Astrocyte (in vitro differentiated cells and primary cell): ENCODE results near the gene SBDS. TPM values are rescaled to one million over a fixed set of nuclear protein-coding genes. Genes with fewer than 3 reads are reported as not detected.
"Not testable (repeated sequence)": the region's sequence is repeated elsewhere in the genome, so short reads cannot be mapped to it uniquely, and the experiment has no call there.

Source experiments
- DNase-seq: peaks from one replicate; pipeline ENCODE4 v3.0.0-alpha.2; 2010; ENCODE audit warnings: low read depth
- FAIRE-seq: peaks from 2 replicates; lab custom pipeline; 2011; peaks lifted over from hg19 to GRCh38; lab: Jason Lieb, UNC
- H2AFZ ChIP-seq: 2 replicates; pipeline ENCODE4 v1.6.0; 2012; ENCODE audit warnings: low read depth, low read length, inconsistent platforms
- H3K27ac ChIP-seq: 2 replicates; pipeline ENCODE4 v1.5.1; 2011; ENCODE audit warnings: low read depth, low read length, inconsistent platforms
- H3K27me3 ChIP-seq: 2 replicates; pipeline ENCODE4 v1.6.0; 2011; ENCODE audit warnings: low read length, inconsistent platforms; ENCODE audit not compliant: insufficient read depth
- H3K36me3 ChIP-seq: 2 replicates; pipeline ENCODE4 v1.5.1; 2011; ENCODE audit warnings: low read length, inconsistent platforms; ENCODE audit not compliant: insufficient read depth
- H3K4me1 ChIP-seq: 2 replicates; pipeline ENCODE4 v1.5.1; 2011; ENCODE audit warnings: low read length, inconsistent platforms; ENCODE audit not compliant: insufficient read depth
- H3K4me2 ChIP-seq: 2 replicates; pipeline ENCODE4 v1.6.0; 2012; ENCODE audit warnings: low read length, inconsistent platforms
- H3K4me3 ChIP-seq: 2 replicates; pipeline ENCODE4 v1.5.1; 2011; ENCODE audit warnings: low read depth, mild to moderate bottlenecking, low read length, inconsistent platforms; ENCODE audit not compliant: insufficient read depth
- H3K79me2 ChIP-seq: 2 replicates; pipeline ENCODE4 v1.6.0; 2012; ENCODE audit warnings: mild to moderate bottlenecking, low read length, inconsistent platforms; ENCODE audit not compliant: insufficient read depth
- H3K9ac ChIP-seq: 2 replicates; pipeline ENCODE4 v1.6.0; 2012; ENCODE audit warnings: mild to moderate bottlenecking, low read length, inconsistent platforms
- H3K9me3 ChIP-seq: 2 replicates; pipeline ENCODE4 v1.5.1; 2012; ENCODE audit warnings: low read depth, mild to moderate bottlenecking, low read length, inconsistent platforms; ENCODE audit not compliant: insufficient read depth
- H4K20me1 ChIP-seq: 2 replicates; pipeline ENCODE4 v1.6.0; 2012; ENCODE audit warnings: low read length, inconsistent platforms; ENCODE audit not compliant: insufficient read depth
- H3K27ac Mint-ChIP-seq: one replicate; pipeline ENCODE4 v1.8.0; 2021; ENCODE audit warnings: mild to moderate bottlenecking, mixed read lengths; ENCODE audit not compliant: unreplicated experiment
- H3K27me3 Mint-ChIP-seq: one replicate; pipeline ENCODE4 v1.8.0; 2021; ENCODE audit warnings: low read depth, mixed read lengths; ENCODE audit not compliant: unreplicated experiment
- H3K36me3 Mint-ChIP-seq: one replicate; pipeline ENCODE4 v1.8.0; 2021; ENCODE audit warnings: low read depth, mixed read lengths; ENCODE audit not compliant: unreplicated experiment
- H3K4me1 Mint-ChIP-seq: one replicate; pipeline ENCODE4 v1.8.0; 2021; ENCODE audit warnings: low read depth, mixed read lengths; ENCODE audit not compliant: unreplicated experiment
- H3K4me3 Mint-ChIP-seq: one replicate; pipeline ENCODE4 v1.8.0; 2021; ENCODE audit warnings: mild to moderate bottlenecking, moderate library complexity, mixed read lengths; ENCODE audit not compliant: unreplicated experiment
- H3K9me3 Mint-ChIP-seq: one replicate; pipeline ENCODE4 v1.8.0; 2021; ENCODE audit warnings: mild to moderate bottlenecking, mixed read lengths; ENCODE audit not compliant: unreplicated experiment
- EZH2 ChIP-seq: IDR thresholded peaks from 2 replicates; pipeline ENCODE4 v1.6.1; 2012; ENCODE audit warnings: mild to moderate bottlenecking, low read length, inconsistent platforms; ENCODE audit not compliant: insufficient read depth
- total RNA-seq: library from RNA; stranded (reverse); gene quantifications from 2 replicates; pipeline ENCODE4 v1.2.1, GENCODE V29; 2021
- TF ChIP-seq, protein P1 (sequence below): IDR thresholded peaks from 2 replicates; pipeline ENCODE4 v1.5.1; 2011; ENCODE audit warnings: low read depth, mild to moderate bottlenecking, inconsistent platforms, low read length, moderate library complexity; ENCODE audit not compliant: insufficient read depth

The SBDS gene
- total RNA-seq, 1 donor from 2014 or later = 165 TPM

DNA sequence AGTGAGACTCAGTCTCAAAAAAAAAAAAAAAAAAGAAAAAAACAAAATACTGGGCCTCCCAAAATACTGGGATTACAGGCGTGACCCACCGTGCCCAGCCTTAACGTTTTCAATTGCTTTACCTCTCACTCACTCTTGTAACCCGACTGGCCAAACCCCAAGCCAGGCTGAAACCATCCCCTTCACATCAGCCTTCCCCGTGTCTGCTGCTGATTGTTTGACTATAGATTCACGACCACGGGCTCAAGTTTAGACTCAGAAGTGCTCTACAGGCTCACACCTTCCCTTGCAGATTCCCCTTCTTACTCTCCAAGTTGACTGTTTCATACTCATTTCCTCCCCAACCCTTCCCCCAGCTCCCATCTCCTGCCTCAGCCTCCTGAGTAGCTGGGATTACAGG lies 23.6 kb upstream of the SBDS start:
- FAIRE-seq (no peak), DNase-seq (no peak)
- TF ChIP-seq EZH2 = no peak
- TF ChIP-seq, protein P1, sequence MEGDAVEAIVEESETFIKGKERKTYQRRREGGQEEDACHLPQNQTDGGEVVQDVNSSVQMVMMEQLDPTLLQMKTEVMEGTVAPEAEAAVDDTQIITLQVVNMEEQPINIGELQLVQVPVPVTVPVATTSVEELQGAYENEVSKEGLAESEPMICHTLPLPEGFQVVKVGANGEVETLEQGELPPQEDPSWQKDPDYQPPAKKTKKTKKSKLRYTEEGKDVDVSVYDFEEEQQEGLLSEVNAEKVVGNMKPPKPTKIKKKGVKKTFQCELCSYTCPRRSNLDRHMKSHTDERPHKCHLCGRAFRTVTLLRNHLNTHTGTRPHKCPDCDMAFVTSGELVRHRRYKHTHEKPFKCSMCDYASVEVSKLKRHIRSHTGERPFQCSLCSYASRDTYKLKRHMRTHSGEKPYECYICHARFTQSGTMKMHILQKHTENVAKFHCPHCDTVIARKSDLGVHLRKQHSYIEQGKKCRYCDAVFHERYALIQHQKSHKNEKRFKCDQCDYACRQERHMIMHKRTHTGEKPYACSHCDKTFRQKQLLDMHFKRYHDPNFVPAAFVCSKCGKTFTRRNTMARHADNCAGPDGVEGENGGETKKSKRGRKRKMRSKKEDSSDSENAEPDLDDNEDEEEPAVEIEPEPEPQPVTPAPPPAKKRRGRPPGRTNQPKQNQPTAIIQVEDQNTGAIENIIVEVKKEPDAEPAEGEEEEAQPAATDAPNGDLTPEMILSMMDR = no peak
- Histone ChIP-seq H3K4me1 (no peaks in the 10 kb centered on the region), H3K4me2 (no peak overlapping the region), H3K27me3 (no peaks in the 10 kb centered on the region), H3K9ac (no peak overlapping the region), H3K36me3 (peaks cover 14% of the 10 kb centered on the region), H3K4me3 (no peak overlapping the region), H4K20me1 (no peaks in the 10 kb centered on the region), H3K27ac (no peak overlapping the region), H3K9me3 (no peaks in the 10 kb centered on the region), H2AFZ (no peak overlapping the region), H3K79me2 (no peaks in the 10 kb centered on the region)
- H3K9me3 Mint-ChIP-seq = no peaks in the 10 kb centered on the region
- H3K4me3 Mint-ChIP-seq = no peak overlapping the region
- H3K4me1 Mint-ChIP-seq = peaks cover 1% of the 10 kb centered on the region
- no peak overlapping the region for H3K27ac Mint-ChIP-seq
- H3K36me3 Mint-ChIP-seq = peaks cover 26% of the 10 kb centered on the region
- H3K27me3 Mint-ChIP-seq = no peaks in the 10 kb centered on the region

DNA sequence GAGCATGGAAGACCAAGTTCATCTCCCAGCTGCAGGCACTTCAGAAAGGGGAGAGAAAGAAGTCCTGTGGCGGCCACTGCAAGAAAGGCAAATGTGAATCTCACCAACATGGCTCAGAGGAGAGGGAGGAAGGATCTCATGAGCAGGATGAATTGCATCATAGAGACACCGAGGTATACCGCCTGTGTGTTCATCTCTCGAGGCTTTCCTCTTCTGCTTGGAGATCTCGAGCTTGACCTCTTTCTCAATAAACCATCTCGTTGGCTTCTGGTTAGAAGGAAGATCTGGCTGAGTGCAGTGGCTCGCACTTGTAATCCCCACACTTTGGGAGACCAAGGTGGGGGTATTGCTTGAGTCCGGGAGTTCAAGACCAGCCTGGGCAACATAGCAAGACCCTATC lies 22.6 kb upstream of the SBDS start:
- peaks cover 18% of the 10 kb centered on the region for H3K36me3 ChIP-seq
- not testable (repeated sequence) for H3K9me3 ChIP-seq, FAIRE-seq, H3K4me1 Mint-ChIP-seq, H3K27me3 Mint-ChIP-seq, H4K20me1 ChIP-seq, H3K27ac Mint-ChIP-seq, H3K4me3 ChIP-seq, DNase-seq, H3K79me2 ChIP-seq, H3K27me3 ChIP-seq, H3K4me2 ChIP-seq, H3K9me3 Mint-ChIP-seq, H3K4me1 ChIP-seq, H2AFZ ChIP-seq, H3K9ac ChIP-seq, H3K27ac ChIP-seq, H3K4me3 Mint-ChIP-seq
- peaks cover 28% of the 10 kb centered on the region for H3K36me3 Mint-ChIP-seq

DNA sequence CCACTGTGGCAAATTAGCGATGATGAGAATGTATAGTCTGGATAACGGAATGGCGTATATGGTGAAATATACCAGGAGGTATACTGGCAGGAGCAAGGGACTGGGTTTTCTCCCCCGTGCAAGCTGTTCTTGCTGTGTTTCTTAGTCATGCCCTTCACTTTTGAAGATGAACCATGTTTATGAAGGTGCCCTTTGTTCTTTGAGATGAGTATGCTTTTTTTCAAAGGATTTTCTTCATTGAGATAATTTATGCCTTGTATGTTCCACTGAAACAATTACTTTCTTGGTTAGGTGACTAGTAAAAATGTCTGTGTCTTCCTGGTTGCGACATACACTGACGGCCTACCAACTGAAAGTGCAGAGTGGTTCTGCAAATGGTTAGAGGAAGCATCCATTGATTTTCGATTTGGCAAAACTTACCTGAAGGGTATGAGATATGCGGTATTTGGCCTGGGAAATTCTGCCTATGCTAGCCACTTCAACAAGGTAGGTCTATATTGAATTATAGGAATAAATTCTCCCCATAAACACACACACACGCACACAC lies 18.8 kb upstream of the SBDS start:
- H3K27ac Mint-ChIP-seq, H3K27me3 Mint-ChIP-seq, H3K27me3 ChIP-seq, H3K9me3 Mint-ChIP-seq, H3K4me2 ChIP-seq, H2AFZ ChIP-seq, H3K4me3 ChIP-seq, H4K20me1 ChIP-seq, H3K27ac ChIP-seq, H3K9ac ChIP-seq, H3K4me1 Mint-ChIP-seq, H3K9me3 ChIP-seq, H3K4me1 ChIP-seq, DNase-seq, H3K4me3 Mint-ChIP-seq, H3K79me2 ChIP-seq, FAIRE-seq: not testable (repeated sequence)
- peaks cover 19% of the 10 kb centered on the region for H3K36me3 Mint-ChIP-seq
- H3K36me3 ChIP-seq = peaks cover 12% of the 10 kb centered on the region

DNA sequence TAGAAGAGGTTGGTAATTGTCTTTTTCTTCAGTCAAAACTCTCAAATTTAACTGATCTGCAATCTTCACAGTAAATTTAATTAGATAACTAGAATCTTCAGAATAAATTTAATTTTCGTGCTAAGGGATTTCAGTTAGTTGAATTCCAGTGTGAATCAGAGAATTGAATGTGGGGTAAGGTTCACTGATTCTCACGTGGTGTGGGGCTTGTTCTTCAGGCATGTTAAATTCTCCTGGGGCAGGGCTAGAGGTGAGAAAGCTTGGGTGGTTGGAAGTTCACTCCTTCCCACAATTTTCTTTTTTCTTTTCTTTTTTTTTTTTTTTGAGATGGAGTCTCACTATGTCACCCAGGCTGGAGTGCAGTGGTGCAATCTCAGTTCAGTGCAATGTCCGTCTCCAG lies 14.3 kb upstream of the SBDS start:
- not testable (repeated sequence) for H3K27me3 ChIP-seq, H3K79me2 ChIP-seq, FAIRE-seq, H3K9me3 Mint-ChIP-seq, DNase-seq, H3K27me3 Mint-ChIP-seq, H3K4me1 Mint-ChIP-seq, H3K4me3 ChIP-seq, H3K9ac ChIP-seq, H3K27ac Mint-ChIP-seq, H3K4me2 ChIP-seq, H3K27ac ChIP-seq, H3K9me3 ChIP-seq, H3K36me3 ChIP-seq, H3K4me3 Mint-ChIP-seq, H3K4me1 ChIP-seq, H2AFZ ChIP-seq, H4K20me1 ChIP-seq
- H3K36me3 Mint-ChIP-seq = peaks cover 21% of the 10 kb centered on the region
